Measurements from ENCODE around the gene UPK3A.
"Not testable (repeated sequence)": the region's sequence is repeated elsewhere in the genome, so short reads cannot be mapped to it uniquely, and the experiment has no call there.

UPK3A gene

GRCh38 chr22:45281010-45281409 lies 3.7 kb upstream of the UPK3A start:
- no peak for DNase-seq (ENCODE audit: low read depth, low spot score)

- DNase-seq (ENCODE audit: low read depth, low spot score) = no peak
These were observed 712 bp downstream of the UPK3A start for GRCh38 chr22:45285263-45286058.

GRCh38 chr22:45286854-45287551 lies 2.3 kb downstream of the UPK3A start:
- no peak for DNase-seq (ENCODE audit: low read depth, low spot score)

GRCh38 chr22:45290410-45290936 lies 5.7 kb downstream of the UPK3A start:
- no peak for DNase-seq (ENCODE audit: low read depth, low spot score)

GRCh38 chr22:45291061-45291930 lies 6.5 kb downstream of the UPK3A start:
- no peak for DNase-seq (ENCODE audit: low read depth, low spot score)

GRCh38 chr22:45291931-45292290 lies 7.2 kb downstream of the UPK3A start:
- DNase-seq (ENCODE audit: low read depth, low spot score) = no peak

- no peak for DNase-seq (ENCODE audit: low read depth, low spot score)
These were observed 8.1 kb downstream of the UPK3A start for GRCh38 chr22:45292731-45293442.

GRCh38 chr22:45294030-45294429 lies 9.3 kb downstream of the UPK3A start:
- no peak for DNase-seq (ENCODE audit: low read depth, low spot score)

- not testable (repeated sequence) for DNase-seq (ENCODE audit: low read depth, low spot score)
These were observed 10.3 kb downstream of the UPK3A start for GRCh38 chr22:45295004-45295403.

GRCh38 chr22:45295492-45295891 lies 10.7 kb downstream of the UPK3A start:
- DNase-seq (ENCODE audit: low read depth, low spot score) = no peak

GRCh38 chr22:45296628-45297297 lies 12.0 kb downstream of the UPK3A start:
- DNase-seq (ENCODE audit: low read depth, low spot score) = no peak

GRCh38 chr22:45298934-45299505 lies 14.3 kb downstream of the UPK3A start:
- no peak for DNase-seq (ENCODE audit: low read depth, low spot score)

- DNase-seq (ENCODE audit: low read depth, low spot score) = no peak
These were observed 18.0 kb downstream of the UPK3A start for GRCh38 chr22:45302751-45303150.

- no peak for DNase-seq (ENCODE audit: low read depth, low spot score)
These were observed 18.4 kb downstream of the UPK3A start for GRCh38 chr22:45303181-45303580.

- DNase-seq (ENCODE audit: low read depth, low spot score) = no peak
These were observed 20.2 kb downstream of the UPK3A start for GRCh38 chr22:45304971-45305370.

GRCh38 chr22:45305456-45306075 lies 20.8 kb downstream of the UPK3A start:
- no peak for DNase-seq (ENCODE audit: low read depth, low spot score)

GRCh38 chr22:45306139-45306538 lies 21.4 kb downstream of the UPK3A start:
- no peak for DNase-seq (ENCODE audit: low read depth, low spot score)

- DNase-seq (ENCODE audit: low read depth, low spot score) = no peak
These were observed 23.7 kb downstream of the UPK3A start for GRCh38 chr22:45308391-45308956.

- DNase-seq (ENCODE audit: low read depth, low spot score) = no peak
These were observed 24.2 kb downstream of the UPK3A start for GRCh38 chr22:45308957-45309421.

Measured in activated naive CD8-positive, alpha-beta T cell treated with anti-CD3 and anti-CD28 coated beads, Interleukin-2, amount 50 U/mL, for 16 hours (primary cell).